Raji (cell line): ENCODE measurements around the gene PNMA8B.

Experiments
- POLR2A ChIP-seq: IDR thresholded peaks from 2 replicates; pipeline ENCODE4 v1.6.1; 2011; ENCODE audit warnings: low read depth, low read length, control low read depth; ENCODE audit not compliant: insufficient read depth

PNMA8B gene

GRCh38 chr19:46515290-46515609 is 19.6 kb upstream of the PNMA8B start:
- TF ChIP-seq POLR2A: no peak

GRCh38 chr19:46514589-46515289 is 19.1 kb upstream of the PNMA8B start:
- no peak for TF ChIP-seq POLR2A

DNA sequence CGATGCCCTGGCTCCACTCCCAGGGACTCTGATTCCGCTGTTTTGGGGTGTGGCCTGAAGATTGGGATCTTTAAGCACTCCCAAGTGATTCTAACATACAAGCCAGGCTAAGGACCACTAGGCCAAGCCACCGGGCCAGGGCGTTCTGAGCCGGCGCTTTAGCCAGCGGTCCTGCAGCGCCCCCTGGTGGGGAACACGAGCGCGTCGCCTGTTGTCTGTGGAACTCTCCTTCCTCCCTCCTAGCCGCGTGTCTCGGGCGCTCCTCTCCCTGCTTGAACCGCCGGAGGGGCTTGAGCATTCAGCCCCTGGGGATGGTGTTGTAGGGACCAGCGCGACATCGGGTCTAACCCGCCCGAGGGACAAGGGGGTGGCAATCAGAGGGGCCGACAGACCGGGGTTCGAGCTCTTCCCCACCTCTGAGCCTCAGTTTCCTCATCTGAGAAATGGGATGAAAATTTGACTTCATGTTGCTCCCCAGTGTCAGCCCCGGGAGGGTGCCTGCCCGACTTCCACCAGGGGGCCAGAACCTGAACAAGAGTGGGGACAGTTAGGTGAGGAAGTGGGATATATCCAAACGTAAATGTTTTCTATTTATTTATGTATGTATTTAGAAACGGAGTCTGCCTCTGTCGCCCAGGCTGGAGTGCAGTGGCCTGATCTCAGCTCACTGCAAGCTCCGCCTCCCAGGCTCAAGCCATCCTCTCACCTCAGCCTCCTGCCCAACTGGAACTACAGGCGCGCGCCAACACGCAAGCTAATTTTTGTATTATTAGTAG is 18.0 kb upstream of the PNMA8B start:
- TF ChIP-seq POLR2A: no peak

DNA sequence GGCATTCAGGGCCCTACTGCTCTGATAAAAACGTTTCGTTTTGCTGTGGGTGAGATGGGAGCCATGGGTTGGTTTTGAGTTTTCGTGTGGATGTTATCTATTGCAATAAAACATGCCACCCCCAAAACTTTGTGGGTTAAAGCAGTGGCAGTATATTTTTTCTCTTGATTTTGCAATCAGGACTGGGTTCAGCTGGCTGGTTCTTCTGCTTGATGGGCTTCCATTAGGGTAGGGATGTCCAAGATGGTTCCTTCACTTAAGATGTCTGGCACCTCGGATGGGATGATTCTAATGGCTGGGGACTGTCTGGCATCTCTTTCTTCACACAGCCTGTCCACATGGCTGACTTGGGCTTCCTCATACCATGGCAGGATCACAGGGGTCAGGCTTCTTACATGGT is 15.6 kb upstream of the PNMA8B start:
- TF ChIP-seq POLR2A: no peak

DNA sequence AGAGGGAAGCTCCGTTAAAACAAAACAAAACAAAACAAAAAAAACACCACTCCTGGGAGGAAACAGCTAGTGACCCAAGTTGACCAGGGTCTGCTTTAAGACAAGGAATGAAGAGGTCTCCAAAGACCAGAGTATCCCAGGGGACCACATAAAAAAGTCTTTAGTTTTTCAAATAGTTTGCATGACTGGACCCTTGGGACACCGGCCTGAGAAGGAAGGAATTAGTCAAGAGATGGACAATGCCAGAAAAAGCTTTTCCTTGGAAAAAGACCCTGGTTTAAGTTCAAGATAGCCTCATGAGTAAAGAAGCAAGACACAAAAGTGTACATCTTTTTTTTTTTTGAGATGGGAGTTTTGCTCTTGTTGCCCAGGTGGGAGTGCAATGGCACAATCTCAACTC is 12.5 kb upstream of the PNMA8B start:
- TF ChIP-seq POLR2A: no peak

- no peak for TF ChIP-seq POLR2A
These were observed 8.3 kb upstream of the PNMA8B start for GRCh38 chr19:46503848-46504453.

GRCh38 chr19:46502891-46503290 is 7.2 kb upstream of the PNMA8B start:
- TF ChIP-seq POLR2A: no peak

- TF ChIP-seq POLR2A: no peak
These were observed 4.0 kb upstream of the PNMA8B start for GRCh38 chr19:46499692-46500091.

- TF ChIP-seq POLR2A: no peak
These were observed 2.1 kb upstream of the PNMA8B start for GRCh38 chr19:46497773-46498172.

DNA sequence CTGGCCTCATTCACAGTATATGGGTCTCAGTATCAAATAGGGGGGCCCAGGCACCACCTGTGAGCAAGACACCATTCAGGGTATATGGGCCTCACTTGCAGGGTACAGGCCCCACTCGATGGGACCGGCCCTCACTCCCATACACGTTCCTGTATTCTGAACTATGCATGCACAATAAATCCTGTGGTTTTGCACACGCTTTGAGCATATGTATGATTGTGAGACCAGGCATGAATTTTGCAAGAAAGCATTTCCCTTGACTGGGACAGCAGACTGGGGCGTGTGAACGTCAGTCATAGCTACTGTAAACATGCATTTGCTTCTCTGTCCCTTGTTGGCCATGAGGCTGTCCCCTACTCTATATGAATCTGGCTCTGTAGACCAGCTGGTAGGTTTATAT is 637 bp upstream of the PNMA8B start:
- no peak for TF ChIP-seq POLR2A

- TF ChIP-seq POLR2A: no peak
These were observed 504 bp downstream of the PNMA8B start for GRCh38 chr19:46494941-46495785.

DNA sequence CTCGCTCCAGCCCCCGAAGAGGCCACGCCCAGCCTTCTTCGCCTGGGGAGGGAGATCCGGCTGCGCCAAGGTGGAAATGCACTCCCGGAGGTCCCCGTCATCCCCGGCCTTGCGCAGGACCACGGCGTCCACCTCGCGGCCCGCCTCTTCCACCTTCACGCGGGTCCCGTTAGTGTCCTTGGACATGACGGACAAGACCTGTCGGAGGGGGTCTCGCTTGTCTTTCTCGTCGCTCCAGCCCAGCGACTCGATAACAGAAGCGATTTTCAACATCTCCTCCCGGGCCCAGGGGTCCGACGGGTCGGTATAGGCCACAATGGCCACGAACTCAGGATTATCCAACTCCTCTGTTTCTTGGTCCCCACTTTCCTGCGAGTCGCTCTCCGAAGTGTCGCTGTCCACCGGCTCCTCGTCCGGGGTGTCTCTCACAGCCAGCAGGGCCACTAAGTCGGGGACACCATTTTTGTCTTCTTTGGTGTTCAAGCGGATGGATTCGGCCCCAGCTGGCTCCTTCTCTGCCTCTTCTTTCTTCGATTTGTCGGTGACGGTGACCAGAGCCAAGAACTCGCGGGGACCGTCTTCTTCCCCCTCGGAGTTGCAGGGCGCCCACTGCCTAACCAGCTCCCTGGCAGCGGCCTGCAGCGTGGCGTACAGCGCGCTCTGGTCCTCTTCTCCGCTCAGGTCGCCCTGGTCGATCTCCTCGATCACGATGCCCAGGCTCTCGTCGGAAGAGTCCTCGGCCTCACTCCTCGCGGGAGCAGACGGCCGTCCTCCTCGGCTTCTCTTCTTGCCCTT is 1.3 kb downstream of the PNMA8B start:
- no peak for TF ChIP-seq POLR2A

- TF ChIP-seq POLR2A: no peak
These were observed 2.2 kb downstream of the PNMA8B start for GRCh38 chr19:46493236-46494145.

DNA sequence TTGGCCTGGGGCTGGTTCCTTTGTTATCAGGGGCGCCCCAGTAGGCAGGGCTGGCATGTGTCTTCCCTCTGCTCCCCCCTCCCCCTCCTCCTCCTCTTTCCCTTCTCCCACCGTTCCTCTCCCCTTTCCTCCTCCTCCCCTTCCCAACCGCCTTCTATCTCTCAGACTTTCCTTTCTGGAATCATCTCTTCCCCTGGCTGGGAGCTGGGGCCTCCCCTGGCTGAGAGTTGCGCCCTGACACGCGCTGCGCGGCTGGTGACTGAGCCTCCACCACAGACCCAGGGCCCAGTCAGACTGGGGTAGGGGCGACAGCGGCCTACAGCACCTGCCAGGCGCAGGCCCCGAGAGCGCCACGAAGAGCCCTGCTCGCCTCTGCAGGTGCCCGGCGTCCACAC is 2.8 kb downstream of the PNMA8B start:
- no peak for TF ChIP-seq POLR2A
